Loucy (cell line): ENCODE results near the gene TNFRSF14.
"Not testable (repeated sequence)": the region's sequence is repeated elsewhere in the genome, so short reads cannot be mapped to it uniquely, and the experiment has no call there.

Source experiments
- CTCF ChIP-seq: fragments of 200-600 bp; sonication (generic); conservative IDR thresholded peaks from 2 replicates; pipeline ENCODE4 v1.5.1; 2014; ENCODE audit warnings: mild to moderate bottlenecking, antibody characterized with exemption, low read length
- EZH2phosphoT487 ChIP-seq: fragments of 200-600 bp; IDR thresholded peaks from 2 replicates; pipeline ENCODE4 v1.6.1; 2018; ENCODE audit warnings: antibody characterized with exemption, mild to moderate bottlenecking, moderate library complexity, borderline replicate concordance

GRCh38 chr1:2549367-2550029 is 6.7 kb upstream of the TNFRSF14 start:
- not testable (repeated sequence) for TF ChIP-seq CTCF, EZH2phosphoT487
